ENCODE results near the gene ADPRHL1.

Gene ADPRHL1

DNA sequence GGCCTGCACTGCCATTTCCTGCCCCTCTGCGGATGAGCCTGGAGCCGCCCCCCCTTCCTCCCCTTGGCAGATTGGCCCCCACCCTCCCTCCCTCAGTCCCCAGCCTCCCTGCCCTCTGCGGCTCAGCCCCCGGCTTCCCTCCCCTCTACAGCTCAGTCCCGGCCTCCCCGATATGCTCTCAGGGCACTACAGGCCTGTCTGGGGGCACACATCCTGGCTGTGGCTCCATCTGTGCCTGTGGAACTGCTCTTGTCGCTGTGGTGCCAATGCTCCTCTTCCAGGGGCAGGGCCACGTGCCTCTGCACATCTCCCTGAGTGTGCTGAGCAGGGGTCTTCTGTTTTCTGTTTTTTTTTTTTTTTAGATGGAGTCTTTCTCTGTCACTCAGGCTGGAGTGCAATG lies 39.0 kb downstream of the ADPRHL1 start:
- DNase-seq (ENCODE audit: low spot score), result no peak
- no peak for TF ChIP-seq CTCF (conservative IDR thresholded peaks at IDR 0.05; ENCODE audit: low read depth)
- no peak overlapping the region for H3K27ac ChIP-seq
- CTCF ChIA-PET, result no interaction called here
- POLR2A ChIA-PET (ENCODE audit: low non-redundant PET), result no interaction called here

DNA sequence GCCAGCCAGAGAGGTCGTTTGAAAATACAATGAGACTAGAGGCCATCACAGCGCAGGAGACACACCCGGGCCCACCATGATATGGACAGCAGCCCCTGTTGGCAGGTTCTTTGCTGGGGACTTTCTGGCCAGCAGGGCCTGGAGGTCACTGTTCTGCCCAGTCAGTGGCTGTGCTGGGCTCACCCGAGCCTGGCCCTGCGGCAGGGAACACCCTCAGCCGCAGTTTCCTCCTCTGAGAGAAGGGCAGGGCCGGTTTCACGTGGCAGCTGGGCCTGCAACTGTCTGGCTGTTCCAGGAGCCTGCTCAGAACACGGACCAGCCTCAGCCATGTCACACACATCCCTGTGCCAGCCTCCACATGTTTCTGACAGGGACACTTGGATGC lies 39.4 kb downstream of the ADPRHL1 start:
- POLR2A ChIA-PET (ENCODE audit: low non-redundant PET), result no interaction called here
- no peak for DNase-seq (ENCODE audit: low spot score)
- CTCF ChIA-PET, result no interaction called here
- H3K27ac ChIP-seq, result no peak overlapping the region
- TF ChIP-seq CTCF (conservative IDR thresholded peaks at IDR 0.05; ENCODE audit: low read depth), result no peak

DNA sequence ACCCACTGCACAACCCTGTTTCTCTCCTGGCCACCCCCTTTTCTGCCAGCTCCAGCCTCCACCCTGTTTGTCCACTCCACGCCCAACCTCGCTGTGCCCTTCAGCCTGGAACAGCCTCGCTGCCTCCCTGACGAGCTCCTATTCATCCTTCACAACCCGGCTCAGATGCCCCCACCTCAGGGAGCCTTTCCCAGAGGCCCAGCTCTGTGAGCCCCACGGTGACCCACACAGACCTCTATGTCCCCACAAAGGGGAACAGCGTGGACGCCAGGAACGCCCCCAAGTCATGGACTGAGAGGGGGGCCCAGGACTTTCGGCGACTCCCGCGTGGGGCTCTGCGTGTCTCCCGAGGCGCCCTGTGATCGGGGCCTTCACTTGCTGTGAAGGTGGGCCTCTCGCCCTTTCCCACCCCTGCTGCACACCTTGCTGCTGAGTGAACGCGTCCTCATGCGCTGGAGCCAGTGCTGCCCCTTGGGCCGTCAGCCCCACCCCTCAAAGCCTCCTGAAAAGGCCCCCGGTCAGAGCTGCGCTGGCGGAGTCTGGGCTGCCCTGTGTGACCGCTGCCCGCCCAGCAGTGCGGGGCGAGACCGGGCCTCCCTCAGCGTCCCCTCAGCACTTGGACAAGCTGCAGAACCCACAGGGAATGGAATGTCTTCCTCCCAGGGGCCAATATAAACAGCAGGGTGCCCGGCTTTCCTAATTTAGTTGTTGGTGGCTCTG lies 40.0 kb downstream of the ADPRHL1 start:
- POLR2A ChIA-PET (ENCODE audit: low non-redundant PET), result interaction anchor here (0.5 kb wide), 1 partner anchor 160 kb away, joined by 5 read pairs; no protein-coding TSS in a partner anchor
- no peak overlapping the region for H3K27ac ChIP-seq
- no peak for DNase-seq (ENCODE audit: low spot score)
- TF ChIP-seq CTCF (conservative IDR thresholded peaks at IDR 0.05; ENCODE audit: low read depth), result no peak
- CTCF ChIA-PET, result no interaction called here

DNA sequence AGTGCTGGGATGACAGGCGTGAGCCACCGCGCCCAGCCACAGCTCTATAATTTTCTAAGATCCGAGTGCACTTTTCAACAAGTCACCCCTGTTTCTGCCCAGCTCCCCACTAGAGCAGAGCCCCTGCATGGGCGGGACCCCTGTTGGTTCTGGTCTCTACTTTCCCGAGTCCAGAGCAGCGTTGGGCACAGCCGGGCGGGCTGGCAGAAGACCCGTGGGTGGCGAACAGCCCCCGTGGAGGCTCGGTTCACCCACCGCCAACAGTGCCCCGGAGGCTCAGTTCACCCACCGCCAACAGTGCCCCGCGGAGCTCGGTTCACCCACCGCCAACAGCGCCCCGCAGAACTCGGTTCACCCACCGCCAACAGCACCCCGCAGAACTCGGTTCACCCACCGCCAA lies 40.8 kb downstream of the ADPRHL1 start:
- no peak for DNase-seq (ENCODE audit: low spot score)
- H3K27ac ChIP-seq, result no peak overlapping the region
- TF ChIP-seq CTCF (conservative IDR thresholded peaks at IDR 0.05; ENCODE audit: low read depth), result no peak
- POLR2A ChIA-PET (ENCODE audit: low non-redundant PET), result no interaction called here
- CTCF ChIA-PET, result no interaction called here

- TF ChIP-seq CTCF (conservative IDR thresholded peaks at IDR 0.05; ENCODE audit: low read depth), result no peak
- POLR2A ChIA-PET (ENCODE audit: low non-redundant PET), result interaction anchor here (0.6 kb wide), 1 partner anchor 326 kb away, joined by 3 read pairs; no protein-coding TSS in a partner anchor
- H3K27ac ChIP-seq, result peak overlapping the region; percentile 8
- CTCF ChIA-PET, result interaction anchor here (0.6 to 1.0 kb wide), 3 partner anchors 18 to 468 kb away, joined by 3 to 4 read pairs (median 3); no protein-coding TSS in a partner anchor
- peak; percentile 27 for DNase-seq (ENCODE audit: low spot score)
Measured at GRCh38 chr13:113411216-113412023, 41.9 kb downstream of the ADPRHL1 start.

DNA sequence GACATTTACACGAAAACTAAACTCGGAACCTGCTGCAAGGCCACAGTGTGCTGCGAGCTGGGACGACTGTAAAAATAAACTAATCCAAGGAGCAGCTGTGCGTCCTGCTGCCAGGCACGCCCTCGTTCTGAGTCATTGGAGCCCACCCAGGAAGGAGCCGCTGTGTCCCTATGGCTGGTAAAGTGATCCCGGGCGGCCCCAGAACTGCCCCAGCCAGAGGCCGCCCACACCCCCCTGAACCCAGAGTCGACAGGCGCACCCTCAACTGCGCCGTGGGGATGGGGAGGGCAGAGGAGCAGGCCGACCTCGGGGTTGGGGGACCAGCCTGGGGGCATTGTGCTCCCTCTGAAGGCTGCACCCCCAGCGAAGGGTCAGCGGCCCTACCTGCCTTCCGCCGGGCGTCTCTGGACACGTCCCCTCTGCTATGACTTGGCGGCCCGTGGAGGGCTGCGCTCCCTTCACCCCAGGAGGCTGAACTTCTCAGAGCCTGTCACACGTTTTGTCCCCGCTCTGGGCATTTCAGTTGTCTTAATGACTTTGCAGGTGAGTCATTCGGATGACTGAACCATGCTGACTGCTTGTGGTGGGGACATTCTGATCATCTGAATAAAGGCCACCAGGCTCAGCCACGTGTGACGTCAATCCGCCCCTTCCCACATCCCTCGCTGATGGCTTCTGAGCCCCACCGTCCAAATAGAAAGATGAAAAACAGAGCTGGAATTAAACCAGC lies 42.7 kb downstream of the ADPRHL1 start:
- DNase-seq (ENCODE audit: low spot score), result no peak
- ChIA-PET CTCF (interaction anchor here (0.6 to 1.1 kb wide), 4 partner anchors 17 to 468 kb away, joined by 3 to 4 read pairs (median 4); no protein-coding TSS in a partner anchor), POLR2A (ENCODE audit: low non-redundant PET) (interaction anchor here (0.6 kb wide), 1 partner anchor 327 kb away, joined by 3 read pairs; no protein-coding TSS in a partner anchor)
- peak overlapping the region; percentile 8 for H3K27ac ChIP-seq
- no peak for TF ChIP-seq CTCF (conservative IDR thresholded peaks at IDR 0.05; ENCODE audit: low read depth)

Measured in RWPE1 (cell line).